Fibroblast of skin of right biceps (primary cell): Measurements from ENCODE around the gene CNTN5.
"Not testable (repeated sequence)": the region's sequence is repeated elsewhere in the genome, so short reads cannot be mapped to it uniquely, and the experiment has no call there.

Experiments used
- DNase-seq: peaks from one replicate; pipeline ENCODE4 v3.0.0-alpha.2; 2013

Gene CNTN5

GRCh38 chr11:100247704-100248103 is 1227.0 kb downstream of the CNTN5 start:
- DNase-seq: no peak

GRCh38 chr11:100257238-100257803 is 1236.6 kb downstream of the CNTN5 start:
- DNase-seq: not testable (repeated sequence)

GRCh38 chr11:100269516-100269915 is 1248.8 kb downstream of the CNTN5 start:
- no peak for DNase-seq

GRCh38 chr11:100273066-100273815 is 1252.5 kb downstream of the CNTN5 start:
- DNase-seq: no peak

- DNase-seq: not testable (repeated sequence)
Measured at GRCh38 chr11:100274466-100274865, 1253.7 kb downstream of the CNTN5 start.

- DNase-seq: no peak
Measured at GRCh38 chr11:100294748-100295147, 1274.0 kb downstream of the CNTN5 start.

- no peak for DNase-seq
Measured at GRCh38 chr11:100296051-100296679, 1275.4 kb downstream of the CNTN5 start.

GRCh38 chr11:100297516-100297915 is 1276.8 kb downstream of the CNTN5 start:
- DNase-seq: no peak

- DNase-seq: no peak
Measured at GRCh38 chr11:100302824-100303223, 1282.1 kb downstream of the CNTN5 start.

- DNase-seq: no peak
Measured at GRCh38 chr11:100303897-100304296, 1283.1 kb downstream of the CNTN5 start.

GRCh38 chr11:100308202-100308601 is 1287.5 kb downstream of the CNTN5 start:
- DNase-seq: no peak

- no peak for DNase-seq
Measured at GRCh38 chr11:100315946-100316345, 1295.2 kb downstream of the CNTN5 start.

GRCh38 chr11:100316952-100317351 is 1296.2 kb downstream of the CNTN5 start:
- DNase-seq: no peak

GRCh38 chr11:100319691-100320090 is 1298.9 kb downstream of the CNTN5 start:
- no peak for DNase-seq

GRCh38 chr11:100328626-100329340 is 1308.0 kb downstream of the CNTN5 start:
- DNase-seq: no peak

GRCh38 chr11:100329352-100329751 is 1308.6 kb downstream of the CNTN5 start:
- DNase-seq: no peak

- no peak for DNase-seq
Measured at GRCh38 chr11:100336873-100337272, 1316.1 kb downstream of the CNTN5 start.

- no peak for DNase-seq
Measured at GRCh38 chr11:100338144-100338840, 1317.5 kb downstream of the CNTN5 start.

- DNase-seq: no peak
Measured at GRCh38 chr11:100340466-100341319, 1319.9 kb downstream of the CNTN5 start.

- no peak for DNase-seq
Measured at GRCh38 chr11:100353083-100353482, 1332.3 kb downstream of the CNTN5 start.

GRCh38 chr11:100354736-100355135 is 1334.0 kb downstream of the CNTN5 start:
- no peak for DNase-seq

GRCh38 chr11:100356035-100356434 is 1335.3 kb downstream of the CNTN5 start:
- DNase-seq: no peak
